Neutrophil (primary cell): ENCODE measurements around the gene PGA4.

Source experiments
- H3K27ac ChIP-seq: fragments of 200-600 bp; sonication (generic); 2 replicates; pipeline ENCODE4 v1.5.1; 2016; ENCODE audit warnings: mild to moderate bottlenecking, moderate library complexity
- H3K27me3 ChIP-seq: fragments of 200-600 bp; sonication (generic); 2 replicates; pipeline ENCODE4 v1.6.0; 2016; ENCODE audit warnings: mild to moderate bottlenecking
- H3K36me3 ChIP-seq: fragments of 200-600 bp; sonication (generic); 2 replicates; pipeline ENCODE4 v1.5.1; 2017
- H3K4me1 ChIP-seq, 2 experiments: fragments of 200-600 bp in 1 of 2; sonication (generic) in 1 of 2; 1 replicate in 1 of 2; 2 replicates in 1 of 2; pipeline versions ENCODE4 v1.5.1 to v1.6.1; 2013 to 2016; ENCODE audit warnings: low read depth in 1 of 2, low read length in 1 of 2, mild to moderate bottlenecking in 1 of 2, moderate library complexity in 1 of 2; ENCODE audit not compliant: control insufficient read depth in 1 of 2, insufficient read depth in 1 of 2
- H3K4me3 ChIP-seq, 2 experiments: fragments of 200-600 bp in 1 of 2; sonication (generic) in 1 of 2; 1 replicate in 1 of 2; 2 replicates in 1 of 2; pipeline ENCODE4 v1.5.1; 2013 to 2016; ENCODE audit warnings: low read depth in 1 of 2, low read length in 1 of 2, mild to moderate bottlenecking in 1 of 2, moderate library complexity in 1 of 2
- H3K9me3 ChIP-seq: fragments of 200-600 bp; sonication (generic); 2 replicates; pipeline ENCODE4 v1.5.1; 2016
- CTCF ChIP-seq: fragments of 200-600 bp; sonication (generic); IDR thresholded peaks from 2 replicates; pipeline ENCODE4 v1.5.1; 2016; ENCODE audit warnings: antibody characterized with exemption

The PGA4 gene

GRCh38 chr11:61189933-61190332, 32.2 kb upstream of the PGA4 start:
- no peak overlapping the region for H3K27ac ChIP-seq
- H3K4me1 ChIP-seq, result no peaks in the 10 kb centered on the region

GRCh38 chr11:61193596-61193995, 28.6 kb upstream of the PGA4 start:
- no peak overlapping the region for H3K4me3 ChIP-seq
- no peak overlapping the region for H3K27ac ChIP-seq
- peaks cover 7% of the 10 kb centered on the region for H3K27me3 ChIP-seq
- no peak for TF ChIP-seq CTCF
- H3K4me1 ChIP-seq, result no peaks in the 10 kb centered on the region
- no peaks in the 10 kb centered on the region for H3K36me3 ChIP-seq
- no peaks in the 10 kb centered on the region for H3K9me3 ChIP-seq

More at GRCh38 chr11:61189933-61190332, 32.2 kb upstream of the PGA4 start:
- Histone ChIP-seq H3K27me3 (peaks cover 7% of the 10 kb centered on the region), H3K36me3 (no peaks in the 10 kb centered on the region), H3K4me3 (no peak overlapping the region), H3K9me3 (no peaks in the 10 kb centered on the region)
- TF ChIP-seq CTCF, result no peak

- peaks cover 7% of the 10 kb centered on the region for H3K27me3 ChIP-seq
- H3K27ac ChIP-seq, result no peak overlapping the region
- TF ChIP-seq CTCF, result no peak
- H3K36me3 ChIP-seq, result no peaks in the 10 kb centered on the region
- H3K9me3 ChIP-seq, result no peaks in the 10 kb centered on the region
- no peaks in the 10 kb centered on the region for H3K4me1 ChIP-seq
- H3K4me3 ChIP-seq, result no peak overlapping the region
Observed at GRCh38 chr11:61194169-61194671, 27.9 kb upstream of the PGA4 start.

- no peak overlapping the region for H3K4me3 ChIP-seq
- no peaks in the 10 kb centered on the region for H3K4me1 ChIP-seq
- H3K27me3 ChIP-seq, result peaks cover 7% of the 10 kb centered on the region
- H3K9me3 ChIP-seq, result no peaks in the 10 kb centered on the region
- H3K36me3 ChIP-seq, result no peaks in the 10 kb centered on the region
- no peak overlapping the region for H3K27ac ChIP-seq
- no peak for TF ChIP-seq CTCF
Observed at GRCh38 chr11:61194981-61195695, 27.0 kb upstream of the PGA4 start.

- Histone ChIP-seq H3K4me1 (no peaks in the 10 kb centered on the region), H3K9me3 (no peaks in the 10 kb centered on the region)
- TF ChIP-seq CTCF, result no peak
Observed at GRCh38 chr11:61195719-61196118, 26.4 kb upstream of the PGA4 start.

More at GRCh38 chr11:61195719-61196118, 26.4 kb upstream of the PGA4 start:
- H3K36me3 ChIP-seq, result no peaks in the 10 kb centered on the region
- H3K4me3 ChIP-seq, result no peak overlapping the region
- H3K27me3 ChIP-seq, result peaks cover 7% of the 10 kb centered on the region
- H3K27ac ChIP-seq, result no peak overlapping the region
